Amniotic epithelial cell (primary cell): ENCODE results near the gene B9D1.

Experiments
- DNase-seq: peaks from one replicate; pipeline ENCODE4 v3.0.0-alpha.2; 2010; ENCODE audit warnings: low read depth

Gene B9D1

DNA sequence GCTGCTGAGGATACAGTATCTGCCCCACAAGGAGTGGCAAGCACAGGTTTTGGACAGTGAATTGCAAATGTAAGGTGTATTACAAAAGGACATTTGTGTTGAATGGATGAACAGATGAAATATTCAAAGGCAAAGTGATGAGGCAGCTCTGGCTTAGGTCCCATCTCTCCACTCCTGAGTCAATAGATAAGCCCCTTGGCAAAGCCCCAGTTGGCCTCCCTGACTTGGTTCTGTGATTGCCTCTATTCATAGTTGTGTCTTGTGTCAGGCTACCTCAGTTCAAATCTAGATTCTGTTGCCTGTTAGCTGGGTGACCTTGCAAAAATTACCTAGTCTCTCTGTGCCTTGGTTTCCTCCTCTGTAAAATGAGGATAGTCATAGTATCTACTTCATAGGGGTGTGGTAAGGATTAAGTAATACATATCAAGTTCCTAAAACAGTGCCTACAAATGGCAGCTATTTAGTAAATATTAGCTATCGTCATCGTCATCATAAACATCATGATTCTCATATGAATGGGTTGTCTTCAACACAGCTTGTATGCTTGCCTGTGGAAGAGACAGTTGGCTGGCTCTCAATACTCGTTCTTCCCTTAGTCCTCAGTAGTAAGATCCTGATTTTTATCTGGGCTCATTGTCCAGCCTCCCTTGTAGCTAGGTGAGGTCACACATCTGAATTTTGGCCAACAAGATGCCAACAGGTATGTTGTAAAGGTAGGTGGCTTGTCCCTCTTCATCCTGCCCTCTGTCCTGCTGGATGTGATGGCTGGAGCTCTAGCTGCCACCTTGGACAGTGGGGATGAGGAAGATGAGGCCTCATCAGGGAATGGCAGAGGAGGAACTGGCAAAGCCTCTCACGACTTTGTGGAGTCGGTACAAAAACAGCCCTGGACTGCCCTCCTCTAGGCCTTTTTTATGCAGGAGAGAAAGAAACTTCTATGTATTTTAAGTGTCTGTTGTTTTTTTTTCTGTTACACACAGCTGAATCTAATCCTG is 26.6 kb upstream of the B9D1 start:
- DNase-seq: peak; percentile 65

DNA sequence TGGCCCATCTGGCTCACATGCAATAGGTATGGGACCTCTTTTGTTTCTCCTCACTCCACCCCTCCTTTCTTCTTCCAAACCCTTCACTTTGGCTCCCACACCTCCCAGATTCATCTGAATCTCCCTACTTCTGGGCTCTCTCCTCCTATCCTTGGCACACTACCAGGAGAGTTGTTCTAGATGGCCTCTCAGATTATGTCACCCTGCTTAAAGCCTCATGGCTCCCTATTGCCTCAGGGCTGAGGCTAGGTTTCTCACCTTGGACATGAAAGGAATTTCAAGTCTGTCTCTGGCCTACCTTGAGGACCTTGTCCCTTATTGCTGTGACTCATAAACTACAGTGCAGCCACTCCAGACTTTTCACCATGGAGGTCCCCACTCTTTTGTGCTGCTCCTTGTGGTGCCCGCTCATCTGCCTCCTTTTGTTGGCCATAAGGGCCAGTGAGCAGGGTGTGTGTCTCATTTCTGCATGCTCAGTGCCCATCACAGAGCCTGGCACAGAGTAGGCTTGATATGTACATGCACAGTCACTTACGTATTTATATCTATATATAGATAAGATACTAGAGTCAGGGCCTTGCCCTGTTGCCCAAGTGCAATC is 25.5 kb upstream of the B9D1 start:
- DNase-seq: peak; percentile 77

DNA sequence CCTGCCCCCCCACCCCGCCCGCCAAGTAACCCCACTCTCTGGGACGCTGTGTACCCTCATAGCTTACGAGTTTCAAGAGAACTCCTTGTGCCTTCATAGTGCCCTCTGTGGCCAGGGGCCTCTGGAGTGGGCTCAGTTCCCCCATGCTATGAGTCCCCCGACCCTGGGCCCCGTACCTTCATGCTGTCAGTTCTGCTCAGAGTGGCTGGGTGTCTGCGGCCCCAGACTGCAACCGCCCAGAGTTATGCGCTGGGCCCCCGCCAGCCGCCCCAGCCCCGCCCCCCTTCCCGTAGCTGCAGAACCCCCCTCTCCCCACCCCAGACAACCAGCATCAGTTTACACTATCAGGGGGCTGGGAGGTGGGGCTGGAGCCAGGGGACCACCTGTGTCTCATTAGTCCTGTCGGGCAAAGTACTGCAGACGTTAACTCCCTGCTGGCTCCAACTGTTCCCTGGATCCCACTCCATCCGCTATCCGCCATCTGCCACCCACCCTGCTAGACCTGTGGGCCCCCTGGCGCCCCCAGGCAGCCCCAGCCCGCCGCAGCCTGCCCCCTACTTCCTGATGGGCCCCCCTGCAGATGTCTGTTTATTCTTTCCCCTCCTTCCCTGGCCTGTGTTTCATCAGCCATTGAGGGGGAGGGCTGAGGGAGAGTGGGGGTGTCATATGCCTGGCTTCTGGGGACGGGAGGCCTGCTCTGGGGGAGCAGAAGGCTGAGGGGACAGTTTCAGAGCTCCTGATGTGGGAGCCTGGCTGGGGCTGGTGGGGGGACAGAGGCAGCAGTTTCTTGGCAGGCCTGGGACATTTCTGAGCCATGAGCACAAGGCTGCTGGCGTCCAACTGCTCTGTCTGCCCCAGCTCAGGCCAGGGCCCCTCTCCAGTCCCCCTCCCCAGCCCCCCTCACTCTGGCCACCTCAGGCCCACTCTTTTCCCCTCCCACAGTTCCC is 24.7 kb upstream of the B9D1 start, which contains the start of gene MFAP4:
TSS of gene MFAP4 (minus strand) at position 217 of the 947 bp plus-strand sequence. CDS start at position 182, 35 bp downstream.
- peak; percentile 73 for DNase-seq

DNA sequence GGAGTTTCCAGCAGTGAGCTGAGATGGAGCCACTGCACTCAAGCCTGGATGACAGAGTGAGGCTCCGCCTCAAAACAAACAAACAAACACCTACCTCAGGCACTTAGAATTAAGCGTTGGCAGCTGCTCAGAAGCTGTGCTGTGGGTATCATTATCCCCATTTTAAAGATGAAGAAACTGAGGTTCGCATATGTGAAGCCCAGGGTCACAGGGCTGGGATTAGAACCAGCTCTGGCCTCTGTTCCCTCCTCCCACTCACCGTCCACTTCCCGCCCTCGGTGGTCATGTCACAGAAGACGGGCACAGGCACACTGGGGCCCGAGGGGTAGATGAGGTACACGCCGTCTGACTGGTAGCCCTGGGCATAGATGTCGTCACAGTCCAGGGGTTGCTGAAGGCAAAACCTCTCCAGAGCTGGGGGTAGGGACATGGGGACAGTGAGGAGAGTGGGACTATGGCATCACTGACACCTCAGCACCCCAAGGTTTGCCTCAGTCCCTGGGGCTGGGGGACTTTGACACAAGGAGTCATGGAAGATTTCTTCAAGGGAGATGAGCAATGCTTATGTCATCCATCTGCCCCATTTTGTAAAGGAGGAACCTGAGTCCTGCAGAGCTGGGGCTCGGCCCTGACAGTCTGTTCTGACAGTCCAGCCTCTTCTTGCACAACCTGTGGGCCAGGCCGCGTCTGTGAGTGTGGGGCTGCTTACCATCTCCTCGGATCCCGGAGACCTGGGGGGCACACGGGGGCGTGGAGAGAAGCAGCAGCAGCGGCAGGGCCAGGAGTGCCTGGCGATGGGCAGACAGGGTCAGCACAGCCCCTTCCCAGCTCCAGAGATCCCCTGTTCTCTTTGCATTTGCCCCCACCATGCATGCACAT is 23.8 kb upstream of the B9D1 start:
- peak; percentile 94 for DNase-seq

DNA sequence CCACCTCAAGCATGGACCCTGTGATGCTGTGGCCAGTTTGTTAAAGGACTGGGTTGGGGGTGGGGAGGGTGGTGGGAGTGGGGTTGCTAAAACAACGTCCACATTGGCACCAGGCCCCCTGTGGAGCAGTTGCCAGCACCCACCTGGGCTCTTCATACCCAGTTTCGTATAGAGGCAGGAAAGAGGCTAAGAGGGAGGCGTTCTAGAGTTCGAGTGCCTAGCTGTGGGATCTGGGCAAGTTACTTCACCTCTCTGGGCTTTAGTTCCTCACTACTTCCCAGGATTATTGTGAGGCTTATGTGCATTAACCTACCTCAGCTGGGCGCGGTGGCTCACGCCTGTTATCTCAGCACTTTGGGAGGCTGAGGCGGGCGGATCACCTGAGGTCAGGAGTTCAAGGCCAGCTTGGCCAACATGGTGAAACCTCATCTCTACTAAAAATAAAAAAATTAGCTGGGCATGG is 23.0 kb upstream of the B9D1 start:
- no peak for DNase-seq

DNA sequence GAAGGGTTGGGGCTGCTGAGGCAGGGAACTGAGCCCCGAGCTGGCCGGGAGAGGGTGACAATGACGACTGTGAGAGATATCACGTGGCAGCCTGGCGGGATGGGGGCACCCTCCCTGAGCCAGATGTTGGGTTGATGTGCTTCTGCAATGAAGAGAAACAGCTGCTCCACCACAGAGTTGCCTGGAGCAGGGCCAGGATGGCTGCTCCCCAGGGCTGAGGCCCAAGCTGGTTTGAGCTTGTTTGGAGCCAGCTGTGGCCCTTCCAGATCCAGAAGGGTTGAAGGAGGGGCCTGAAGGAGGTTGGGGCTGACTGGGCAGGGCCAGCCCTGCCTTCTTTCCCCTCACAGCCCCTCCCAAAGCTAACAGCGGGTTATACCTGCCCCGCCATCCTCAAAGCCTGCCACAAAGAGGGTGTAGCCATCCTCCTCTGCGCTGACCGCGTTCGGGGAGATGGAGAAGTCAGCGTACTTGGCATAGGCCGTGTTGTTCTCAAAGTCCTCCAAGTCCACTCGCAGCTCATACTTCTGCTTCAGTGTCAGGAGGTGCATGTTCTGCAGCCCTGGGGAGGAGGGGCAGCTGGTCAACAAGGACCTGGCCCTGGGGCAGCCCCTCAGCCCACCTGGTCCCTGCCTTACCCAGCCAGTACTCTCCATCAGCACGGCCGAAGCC is 22.3 kb upstream of the B9D1 start:
- DNase-seq: peak; percentile 80

DNA sequence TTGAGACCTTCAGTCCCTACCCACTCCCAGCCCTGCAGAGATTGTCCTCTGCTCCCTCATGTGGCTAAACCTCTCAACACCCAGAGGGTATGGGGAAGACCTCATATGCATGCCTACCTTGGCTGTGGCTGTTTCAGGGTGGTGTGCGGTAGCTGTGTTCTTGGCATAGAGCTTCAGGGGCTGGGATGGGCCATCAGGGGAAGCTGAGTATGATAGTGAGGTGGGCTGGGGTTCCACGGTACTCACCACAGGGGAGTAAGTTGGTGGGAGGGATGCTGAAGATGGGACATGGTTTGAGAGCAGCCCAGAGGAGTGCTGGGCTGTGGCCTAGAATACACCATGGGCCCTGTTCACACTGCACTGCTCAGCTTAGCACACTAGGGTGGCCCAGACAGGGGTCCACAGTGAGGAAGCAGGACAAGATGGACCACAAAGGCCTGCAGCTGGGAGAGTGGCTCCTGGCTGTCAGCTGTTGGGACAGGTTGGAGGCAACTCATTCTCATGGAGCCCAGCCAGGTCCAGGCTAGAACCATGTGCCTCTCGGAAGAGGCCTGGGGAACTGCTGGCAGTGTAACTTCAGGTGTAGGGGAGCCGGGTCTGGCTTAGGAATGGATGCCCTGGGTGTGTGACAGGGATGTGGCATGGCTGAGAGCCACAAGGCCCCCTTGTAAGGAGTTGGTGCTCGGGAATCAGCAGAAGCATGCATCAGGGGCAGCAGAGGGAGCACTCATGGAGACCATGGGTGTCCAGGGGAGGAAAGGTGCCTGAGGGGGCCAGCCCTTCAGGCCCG is 21.4 kb upstream of the B9D1 start:
- DNase-seq: no peak

DNA sequence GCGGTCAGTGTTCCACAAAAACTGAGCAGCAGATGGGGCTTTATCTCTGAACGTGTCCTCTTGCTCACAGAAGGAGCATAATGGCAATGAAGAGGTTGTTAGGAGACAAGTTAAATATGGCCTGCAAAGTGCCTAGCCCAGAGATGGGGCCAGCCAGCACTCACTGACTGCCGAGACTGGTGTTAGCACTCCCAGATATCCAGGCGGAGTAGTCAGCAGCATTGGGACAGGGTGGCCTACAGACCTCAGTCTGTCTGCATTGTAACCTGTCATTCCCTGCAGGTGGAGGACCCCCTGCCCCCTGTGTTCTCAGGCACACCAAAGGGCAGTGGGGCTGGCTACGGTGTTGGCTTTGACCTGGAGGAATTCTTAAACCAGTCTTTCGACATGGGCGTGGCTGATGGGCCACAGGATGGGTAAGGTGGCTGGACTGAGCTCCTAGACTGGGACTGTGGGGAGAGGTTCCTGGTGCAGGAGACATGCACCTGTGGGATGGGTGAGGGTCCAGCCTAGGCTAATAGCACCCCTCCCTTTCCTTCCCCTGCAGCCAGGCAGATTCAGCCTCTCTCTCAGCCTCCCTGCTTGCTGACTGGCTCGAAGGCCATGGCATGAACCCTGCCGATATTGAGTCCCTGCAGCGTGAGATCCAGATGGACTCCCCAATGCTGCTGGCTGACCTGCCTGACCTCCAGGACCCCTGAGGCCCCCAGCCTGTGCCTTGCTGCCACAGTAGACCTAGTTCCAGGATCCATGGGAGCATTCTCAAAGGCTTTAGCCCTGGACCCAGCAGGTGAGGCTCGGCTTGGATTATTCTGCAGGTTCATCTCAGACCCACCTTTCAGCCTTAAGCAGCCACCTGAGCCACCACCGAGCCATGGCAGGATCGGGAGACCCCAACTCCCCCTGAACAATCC is 20.3 kb upstream of the B9D1 start:
- DNase-seq: no peak

DNA sequence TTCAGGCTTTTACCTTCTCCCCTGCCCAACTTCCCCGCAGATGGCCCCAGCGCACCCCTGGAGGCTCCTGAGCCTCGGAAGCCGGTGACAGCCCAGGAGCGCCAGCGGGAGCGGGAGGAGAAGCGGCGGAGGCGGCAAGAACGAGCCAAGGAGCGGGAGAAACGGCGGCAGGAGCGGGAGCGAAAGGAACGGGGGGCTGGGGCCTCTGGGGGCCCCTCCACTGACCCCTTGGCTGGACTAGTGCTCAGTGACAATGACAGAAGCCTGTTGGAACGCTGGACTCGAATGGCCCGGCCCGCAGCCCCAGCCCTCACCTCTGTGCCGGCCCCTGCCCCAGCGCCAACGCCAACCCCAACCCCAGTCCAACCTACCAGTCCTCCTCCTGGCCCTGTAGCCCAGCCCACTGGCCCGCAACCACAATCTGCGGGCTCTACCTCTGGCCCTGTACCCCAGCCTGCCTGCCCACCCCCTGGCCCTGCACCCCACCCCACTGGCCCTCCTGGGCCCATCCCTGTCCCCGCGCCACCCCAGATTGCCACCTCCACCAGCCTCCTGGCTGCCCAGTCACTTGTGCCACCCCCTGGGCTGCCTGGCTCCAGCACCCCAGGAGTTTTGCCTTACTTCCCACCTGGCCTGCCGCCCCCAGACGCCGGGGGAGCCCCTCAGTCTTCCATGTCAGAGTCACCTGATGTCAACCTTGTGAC is 19.4 kb upstream of the B9D1 start:
- no peak for DNase-seq

DNA sequence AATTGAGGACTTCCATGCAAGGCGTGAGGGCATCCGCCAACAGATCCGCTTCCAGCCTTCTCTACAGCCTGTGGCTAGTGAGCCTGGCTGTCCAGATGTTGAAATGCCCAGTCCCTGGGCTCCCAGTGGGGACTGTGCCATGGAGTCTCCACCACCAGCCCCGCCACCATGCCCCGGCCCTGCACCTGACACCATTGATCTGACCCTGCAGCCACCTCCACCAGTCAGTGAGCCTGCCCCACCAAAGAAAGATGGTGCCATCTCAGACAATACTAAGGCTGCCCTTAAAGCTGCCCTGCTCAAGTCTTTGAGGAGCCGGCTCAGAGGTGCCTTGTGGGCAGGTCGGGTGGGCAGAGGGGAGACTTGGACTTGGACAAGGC is 18.8 kb upstream of the B9D1 start:
- DNase-seq: no peak

DNA sequence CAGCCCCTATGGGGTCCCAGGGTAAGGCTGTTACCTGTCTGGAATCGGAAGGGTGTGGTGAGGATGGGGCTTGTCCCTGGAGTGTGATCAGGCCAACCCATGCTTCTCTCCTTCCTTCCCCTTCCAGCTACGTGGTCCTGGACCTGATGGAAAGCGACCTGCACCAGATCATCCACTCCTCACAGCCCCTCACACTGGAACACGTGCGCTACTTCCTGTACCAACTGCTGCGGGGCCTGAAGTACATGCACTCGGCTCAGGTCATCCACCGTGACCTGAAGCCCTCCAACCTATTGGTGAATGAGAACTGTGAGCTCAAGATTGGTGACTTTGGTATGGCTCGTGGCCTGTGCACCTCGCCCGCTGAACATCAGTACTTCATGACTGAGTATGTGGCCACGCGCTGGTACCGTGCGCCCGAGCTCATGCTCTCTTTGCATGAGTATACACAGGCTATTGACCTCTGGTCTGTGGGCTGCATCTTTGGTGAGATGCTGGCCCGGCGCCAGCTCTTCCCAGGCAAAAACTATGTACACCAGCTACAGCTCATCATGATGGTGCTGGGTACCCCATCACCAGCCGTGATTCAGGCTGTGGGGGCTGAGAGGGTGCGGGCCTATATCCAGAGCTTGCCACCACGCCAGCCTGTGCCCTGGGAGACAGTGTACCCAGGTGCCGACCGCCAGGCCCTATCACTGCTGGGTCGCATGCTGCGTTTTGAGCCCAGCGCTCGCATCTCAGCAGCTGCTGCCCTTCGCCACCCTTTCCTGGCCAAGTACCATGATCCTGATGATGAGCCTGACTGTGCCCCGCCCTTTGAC is 18.2 kb upstream of the B9D1 start:
- DNase-seq: no peak

DNA sequence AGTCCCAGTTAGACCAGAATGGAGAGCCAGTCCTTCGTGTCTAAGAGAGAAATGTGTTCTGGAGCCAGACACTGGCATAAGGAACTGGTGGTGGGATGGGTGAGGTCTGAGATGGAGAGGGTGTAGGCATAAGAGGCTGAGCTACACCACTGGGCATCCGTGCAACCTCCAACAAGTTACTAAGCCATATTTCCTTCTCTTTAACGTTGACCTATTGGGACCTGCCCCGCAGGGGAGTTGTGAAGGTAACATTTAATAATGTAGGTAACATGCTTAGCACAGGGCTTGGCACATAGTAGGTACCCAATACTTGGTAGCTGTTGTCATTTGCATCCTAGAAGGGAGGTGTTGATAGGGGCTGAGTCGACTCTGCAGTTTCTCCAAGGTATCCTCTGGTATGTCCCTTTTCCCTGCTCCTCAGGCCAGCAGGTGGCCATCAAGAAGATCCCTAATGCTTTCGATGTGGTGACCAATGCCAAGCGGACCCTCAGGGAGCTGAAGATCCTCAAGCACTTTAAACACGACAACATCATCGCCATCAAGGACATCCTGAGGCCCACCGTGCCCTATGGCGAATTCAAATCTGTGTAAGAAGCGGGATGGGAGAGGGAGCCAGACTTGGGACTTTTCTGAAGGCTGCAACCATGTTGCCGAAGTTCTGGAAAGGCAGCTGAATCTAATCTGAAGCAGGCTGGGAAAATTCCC is 17.0 kb upstream of the B9D1 start:
- no peak for DNase-seq

DNA sequence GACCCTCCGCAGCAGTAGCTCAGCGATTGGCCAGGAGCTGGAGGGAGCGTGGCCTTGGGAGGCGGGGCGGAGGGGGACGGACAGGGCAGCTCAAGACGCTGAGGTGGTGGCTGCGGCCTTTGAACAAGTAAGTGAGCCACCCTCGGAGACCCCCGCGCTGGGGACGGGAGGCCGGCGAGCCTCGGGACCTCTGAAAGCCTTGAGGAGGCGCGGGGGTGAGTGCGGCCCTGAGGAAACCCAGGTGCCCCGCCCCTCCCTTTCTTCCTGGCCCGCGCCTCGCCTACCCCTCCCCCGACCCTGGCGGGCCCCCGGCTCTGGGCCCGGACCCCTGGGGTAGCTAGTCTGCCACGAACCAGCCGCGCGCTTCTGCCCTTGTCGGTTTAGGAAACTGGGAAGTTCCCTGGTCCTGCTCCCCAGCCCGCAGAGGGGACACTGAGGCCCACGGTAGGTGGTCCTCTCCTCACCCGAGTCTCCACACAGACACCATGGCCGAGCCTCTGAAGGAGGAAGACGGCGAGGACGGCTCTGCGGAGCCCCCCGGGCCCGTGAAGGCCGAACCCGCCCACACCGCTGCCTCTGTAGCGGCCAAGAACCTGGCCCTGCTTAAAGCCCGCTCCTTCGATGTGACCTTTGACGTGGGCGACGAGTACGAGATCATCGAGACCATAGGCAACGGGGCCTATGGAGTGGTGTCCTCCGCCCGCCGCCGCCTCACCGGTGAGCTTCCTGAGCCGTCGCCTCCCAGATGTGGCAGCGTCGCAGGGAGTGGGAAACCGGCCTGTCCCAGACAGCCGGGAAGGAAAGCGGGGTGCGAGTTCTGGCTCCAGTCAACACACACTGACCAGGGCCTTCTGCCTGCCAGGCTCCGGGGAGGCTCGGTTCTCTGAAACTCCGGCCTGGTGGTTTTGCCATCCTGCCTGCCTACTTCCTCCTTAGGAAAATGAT is 16.2 kb upstream of the B9D1 start, which contains the start of gene MAPK7:
TSS of gene MAPK7 (plus strand) at position 83 of the 945 bp plus-strand sequence. CDS start at position 486, 403 bp downstream.
- DNase-seq: no peak

DNA sequence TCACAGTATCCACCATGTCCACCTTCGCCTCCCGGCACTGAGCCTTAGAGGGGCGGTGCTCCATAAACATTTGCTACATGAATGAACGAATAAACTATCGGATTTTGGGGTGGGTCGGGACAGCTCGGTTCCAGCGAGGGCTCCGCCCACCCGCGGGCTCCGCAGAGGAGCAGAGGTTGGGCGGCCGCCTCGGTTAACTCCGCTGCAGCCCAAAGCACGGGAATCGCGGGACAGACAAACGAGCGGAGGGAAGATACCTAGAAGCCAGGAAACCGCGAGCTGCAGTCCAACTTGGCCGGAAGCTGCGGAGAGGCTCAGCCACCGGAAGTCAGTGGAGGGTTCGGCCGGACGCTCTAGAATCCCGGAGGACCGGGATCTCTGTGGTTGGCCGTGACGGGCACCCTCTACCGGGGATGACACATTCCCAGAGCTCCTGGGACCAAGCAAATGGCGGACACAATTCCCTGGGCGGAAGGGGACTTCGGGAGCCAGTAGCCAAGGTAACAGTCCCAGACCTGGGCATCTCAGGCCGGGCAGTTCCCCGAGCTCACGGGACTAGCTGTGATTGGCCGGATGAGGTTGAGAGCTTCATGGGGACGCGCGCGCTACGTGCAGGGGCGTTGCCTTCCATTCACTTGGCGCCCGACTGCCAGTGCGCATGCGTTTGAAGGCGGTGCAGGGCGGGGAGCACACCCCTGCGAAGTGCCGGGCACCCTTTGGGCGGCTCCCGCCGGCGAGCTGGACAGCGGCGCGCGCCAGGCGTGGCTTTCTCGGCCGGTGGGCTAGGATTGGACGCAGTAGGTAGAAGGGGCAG is 15.3 kb upstream of the B9D1 start:
- DNase-seq: peak; percentile 98
